GM12892 (cell line): ENCODE measurements around the gene COL6A2.

Experiments used
- POLR2A ChIP-seq: IDR thresholded peaks from 2 replicates; pipeline ENCODE4 v1.6.1; 2011; ENCODE audit warnings: low read depth, low read length, control low read depth
- POLR2AphosphoS5 ChIP-seq: IDR thresholded peaks from 2 replicates; pipeline ENCODE4 v1.6.1; 2011; ENCODE audit warnings: low read depth, low read length, control low read depth
- TAF1 ChIP-seq: IDR thresholded peaks from 2 replicates; pipeline ENCODE4 v1.6.1; 2011; ENCODE audit warnings: low read depth, mild to moderate bottlenecking, control low read depth, low read length, borderline replicate concordance

GRCh38 chr21:46098303-46099141, 610 bp downstream of the COL6A2 start:
- TF ChIP-seq POLR2A: no peak
- no peak for TF ChIP-seq POLR2AphosphoS5
- TF ChIP-seq TAF1: no peak
